HCEC 1CT (cell line): Measurements from ENCODE around the gene PTPRA.
A peak's percentile ranks its signal among the peaks of the same experiment; 100 is the strongest.

ENCODE experiments used
- DNase-seq: peaks from one replicate; pipeline ENCODE4 v3.0.0-alpha.2; 2017

The PTPRA gene

GRCh38 chr20:2946988-2947961, 74.0 kb downstream of the PTPRA start:
- DNase-seq: no peak

GRCh38 chr20:2948968-2949367, 75.7 kb downstream of the PTPRA start:
- no peak for DNase-seq

GRCh38 chr20:2952766-2953165, 79.5 kb downstream of the PTPRA start:
- DNase-seq: no peak

GRCh38 chr20:2955257-2955970, 82.1 kb downstream of the PTPRA start:
- DNase-seq: no peak

- no peak for DNase-seq
Observed at GRCh38 chr20:2956480-2956879, 83.2 kb downstream of the PTPRA start.

- DNase-seq: no peak
Observed at GRCh38 chr20:2967841-2968240, 94.6 kb downstream of the PTPRA start.

- DNase-seq: no peak
Observed at GRCh38 chr20:2972126-2972525, 98.8 kb downstream of the PTPRA start.

- no peak for DNase-seq
Observed at GRCh38 chr20:2973574-2973973, 100.3 kb downstream of the PTPRA start.

- no peak for DNase-seq
Observed at GRCh38 chr20:2978519-2978918, 105.2 kb downstream of the PTPRA start.

- DNase-seq: no peak
Observed at GRCh38 chr20:2981646-2982045, 108.4 kb downstream of the PTPRA start.

- no peak for DNase-seq
Observed at GRCh38 chr20:2983508-2983907, 110.2 kb downstream of the PTPRA start.

GRCh38 chr20:2984028-2984501, 110.8 kb downstream of the PTPRA start:
- DNase-seq: no peak

GRCh38 chr20:2984956-2985661, 111.8 kb downstream of the PTPRA start:
- peak; percentile 74 for DNase-seq

GRCh38 chr20:2986466-2986865, 113.2 kb downstream of the PTPRA start:
- DNase-seq: peak; percentile 23

GRCh38 chr20:2987861-2988260, 114.6 kb downstream of the PTPRA start:
- DNase-seq: no peak

GRCh38 chr20:2991532-2991931, 118.3 kb downstream of the PTPRA start:
- DNase-seq: no peak

GRCh38 chr20:2993250-2993649, 120.0 kb downstream of the PTPRA start:
- DNase-seq: no peak

GRCh38 chr20:2995796-2996195, 122.5 kb downstream of the PTPRA start:
- no peak for DNase-seq

GRCh38 chr20:2998728-2999127, 125.4 kb downstream of the PTPRA start:
- DNase-seq: no peak

- DNase-seq: peak; percentile 58
Observed at GRCh38 chr20:3000852-3001523, 127.7 kb downstream of the PTPRA start.

GRCh38 chr20:3003416-3003815, 130.1 kb downstream of the PTPRA start:
- DNase-seq: no peak

- DNase-seq: peak; percentile 32
Observed at GRCh38 chr20:3010985-3011723, 137.9 kb downstream of the PTPRA start.
